GM12801 (cell line): Measurements from ENCODE around the gene CTDP1.

Source experiments
- CTCF ChIP-seq: IDR thresholded peaks from one replicate; pipeline ENCODE4 v1.5.1; 2011; ENCODE audit warnings: control low read depth; ENCODE audit not compliant: insufficient read length; ENCODE audit errors: extremely low read depth

The CTDP1 gene

GRCh38 chr18:79739440-79739778, 59.8 kb downstream of the CTDP1 start:
- no peak for TF ChIP-seq CTCF

GRCh38 chr18:79740521-79741361, 61.1 kb downstream of the CTDP1 start:
- TF ChIP-seq CTCF: no peak

GRCh38 chr18:79741362-79741700, 61.7 kb downstream of the CTDP1 start:
- TF ChIP-seq CTCF: no peak

GRCh38 chr18:79742076-79742475, 62.5 kb downstream of the CTDP1 start:
- no peak for TF ChIP-seq CTCF

GRCh38 chr18:79744625-79745024, 65.0 kb downstream of the CTDP1 start:
- no peak for TF ChIP-seq CTCF

- no peak for TF ChIP-seq CTCF
Measured at GRCh38 chr18:79746730-79747129, 67.1 kb downstream of the CTDP1 start.

- no peak for TF ChIP-seq CTCF
Measured at GRCh38 chr18:79747156-79747845, 67.7 kb downstream of the CTDP1 start.
